ENCODE results near the gene ARRDC2.
"Not testable (repeated sequence)": the region's sequence is repeated elsewhere in the genome, so short reads cannot be mapped to it uniquely, and the experiment has no call there.

Gene ARRDC2

DNA sequence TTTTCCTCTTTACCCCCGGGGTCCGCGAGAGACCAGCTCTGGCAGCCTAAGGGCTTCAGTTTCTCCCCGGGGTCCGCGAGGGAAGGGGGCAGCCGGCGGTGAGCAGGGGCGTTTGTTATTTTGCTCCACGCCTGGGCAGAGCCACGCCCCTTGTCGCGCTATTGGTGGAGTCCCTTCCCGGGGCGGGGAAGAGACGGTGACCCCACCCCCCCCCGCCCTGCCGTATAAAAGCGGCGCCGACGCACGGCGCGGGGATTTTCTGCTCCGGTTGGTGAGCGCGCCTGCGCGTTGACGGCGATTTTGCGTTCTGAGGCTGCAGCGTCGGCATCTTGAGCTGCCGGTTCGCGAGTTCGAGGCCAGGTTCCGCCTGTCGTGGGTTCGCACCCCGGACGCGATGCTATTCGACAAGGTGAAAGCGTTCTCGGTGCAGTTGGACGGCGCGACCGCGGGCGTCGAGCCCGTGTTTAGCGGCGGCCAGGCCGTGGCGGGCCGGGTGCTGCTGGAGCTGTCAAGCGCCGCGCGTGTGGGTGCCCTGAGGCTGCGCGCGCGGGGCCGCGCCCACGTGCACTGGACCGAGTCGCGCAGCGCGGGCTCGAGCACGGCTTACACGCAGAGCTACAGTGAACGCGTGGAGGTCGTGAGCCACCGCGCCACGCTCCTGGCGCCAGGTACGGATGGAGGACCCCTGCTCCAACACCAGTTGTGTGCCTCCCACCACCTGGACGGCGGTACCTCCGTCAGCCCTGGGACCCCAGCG, at the start of gene ARRDC2:
Gene ARRDC2, plus strand, starts transcription at position 254 of the 757 bp plus-strand sequence. Its CDS starts 141 bp downstream, at position 395.
- FAIRE-seq: no peak
- no peak for DNase-seq (ENCODE audit: low spot score)

DNA sequence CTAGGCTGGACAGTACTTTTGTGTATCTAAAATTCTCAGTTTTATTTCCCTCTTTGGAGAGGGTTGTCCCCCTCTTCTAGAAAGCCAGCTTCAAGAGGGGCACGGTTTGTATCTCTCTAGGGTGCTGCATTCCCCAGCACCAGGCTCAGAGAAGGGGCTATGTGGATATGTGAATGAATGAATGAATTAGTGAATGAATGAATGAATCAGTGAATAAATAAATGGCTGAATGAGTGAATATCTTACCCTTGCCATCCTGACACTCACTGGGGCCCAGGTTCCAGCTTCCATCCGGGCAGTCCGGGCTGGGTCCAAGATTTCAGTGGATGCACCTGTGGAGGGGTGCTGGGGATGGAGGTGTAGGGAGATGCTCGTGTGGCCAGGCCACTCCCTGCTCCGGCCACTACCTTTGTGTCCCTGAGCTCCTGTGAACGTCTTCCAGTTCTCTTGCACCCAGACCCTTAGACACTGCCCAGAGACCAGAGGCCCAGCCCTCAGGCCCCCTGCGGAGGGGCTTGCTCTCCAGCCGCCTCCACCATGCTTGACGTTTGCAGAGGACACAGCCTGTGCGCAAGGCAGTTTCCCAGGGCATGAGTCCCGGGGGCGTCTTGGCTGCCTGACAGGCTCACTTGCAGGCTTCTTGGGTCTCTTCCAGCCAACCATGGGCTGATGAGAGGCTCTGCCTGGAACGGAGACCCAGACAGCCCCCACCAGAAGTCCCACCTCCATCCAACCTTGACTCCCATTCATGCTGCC, 43.9 kb upstream of the ARRDC2 start:
- FAIRE-seq: no peak
- no peak for DNase-seq (ENCODE audit: low spot score)

DNA sequence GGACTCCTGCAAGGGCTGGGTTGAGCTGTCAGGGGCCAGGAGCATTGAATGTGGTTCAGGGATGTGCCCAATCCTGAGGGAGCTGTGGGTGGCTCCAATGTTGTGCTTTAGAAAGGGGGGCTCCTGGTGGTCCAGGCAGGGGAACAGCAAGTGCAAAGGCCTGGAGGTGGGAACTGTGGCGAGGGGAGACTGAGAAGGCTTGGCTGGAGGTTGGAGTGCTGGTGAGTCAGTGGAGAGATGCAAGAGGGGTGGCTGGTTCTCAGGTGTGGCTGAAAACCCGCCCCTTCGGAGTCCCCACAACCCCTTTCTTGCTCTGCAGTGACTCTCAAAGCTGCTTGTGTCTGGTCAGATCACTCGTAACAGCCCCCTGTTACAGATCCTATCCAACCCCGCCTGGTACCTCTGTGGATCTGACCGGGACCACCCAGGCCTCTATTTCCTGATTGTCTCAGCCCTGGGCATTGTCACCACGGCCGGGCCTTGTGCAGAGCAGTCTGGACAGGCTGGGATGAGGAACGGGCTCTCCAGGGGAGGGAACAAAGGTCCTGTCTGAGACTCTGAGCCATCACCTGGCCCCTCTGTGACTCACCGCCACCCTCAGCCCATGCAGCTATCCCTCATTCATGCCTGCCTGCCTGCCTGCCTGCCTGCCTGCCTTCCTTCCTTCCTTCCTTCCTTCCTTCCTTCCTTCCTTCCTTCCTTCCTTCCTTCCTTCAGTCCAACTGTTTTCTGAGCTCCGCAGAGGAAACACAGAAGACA, 42.4 kb upstream of the ARRDC2 start:
- no peak for FAIRE-seq
- DNase-seq (ENCODE audit: low spot score): no peak

DNA sequence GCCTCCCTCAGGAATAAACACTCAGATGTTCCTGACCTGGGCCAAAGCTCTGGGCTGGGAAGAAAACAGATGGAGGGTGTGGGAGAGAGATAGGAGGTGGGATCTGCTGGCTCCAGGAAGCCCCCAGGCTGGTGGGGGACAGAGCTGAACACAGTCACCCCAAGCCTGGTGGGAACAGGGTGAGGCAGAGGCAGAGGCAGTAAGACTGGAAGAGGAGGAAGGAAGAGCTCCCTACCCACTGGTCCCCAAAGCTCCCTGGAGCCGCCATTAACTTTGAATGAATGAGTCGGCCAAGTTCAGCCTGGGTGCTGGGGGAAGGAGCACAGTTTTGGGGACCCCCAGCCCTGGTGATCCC, 41.9 kb upstream of the ARRDC2 start:
- no peak for DNase-seq (ENCODE audit: low spot score)
- no peak for FAIRE-seq

DNA sequence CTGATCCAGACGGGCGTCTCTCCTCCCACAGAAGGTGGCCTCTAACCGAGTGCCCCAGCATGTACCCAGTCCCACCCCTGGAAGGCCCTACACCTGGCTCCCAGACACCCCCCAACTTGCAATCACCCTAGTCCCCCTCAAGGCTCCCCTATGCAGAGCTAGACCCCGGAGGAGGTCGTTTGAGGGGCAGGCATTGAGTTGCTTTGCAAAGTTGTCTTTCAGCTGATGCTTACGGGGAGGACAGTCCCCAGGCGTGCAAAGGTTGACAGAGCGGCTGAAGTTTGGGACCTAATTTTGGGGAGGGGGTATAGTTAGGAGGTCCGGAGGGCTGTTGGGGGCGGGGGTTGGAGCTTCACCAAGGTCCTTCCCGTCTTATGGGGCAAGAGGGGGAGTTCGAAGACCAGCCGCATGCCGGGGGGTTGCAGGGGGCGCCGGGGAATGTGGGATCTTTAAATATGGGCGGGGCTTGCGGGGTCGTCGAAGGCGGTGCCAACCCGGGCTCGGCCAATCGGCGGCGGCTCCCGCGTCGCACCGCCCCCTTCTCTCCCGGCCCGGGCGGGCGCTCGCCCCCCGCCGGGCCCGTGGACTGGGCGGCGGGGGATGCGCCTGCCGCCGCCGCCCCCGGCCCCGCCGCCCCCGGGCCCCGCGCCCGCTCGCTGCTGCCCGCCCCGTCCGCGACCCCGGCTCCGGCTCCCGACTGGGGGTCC, 41.3 kb upstream of the ARRDC2 start, which contains the start of gene KCNN1:
Gene KCNN1, plus strand, starts transcription at position 558 of the 707 bp plus-strand sequence. CDS start 6,782 bp downstream, outside the sequence.
- FAIRE-seq: no peak
- DNase-seq (ENCODE audit: low spot score): peak; percentile 87

DNA sequence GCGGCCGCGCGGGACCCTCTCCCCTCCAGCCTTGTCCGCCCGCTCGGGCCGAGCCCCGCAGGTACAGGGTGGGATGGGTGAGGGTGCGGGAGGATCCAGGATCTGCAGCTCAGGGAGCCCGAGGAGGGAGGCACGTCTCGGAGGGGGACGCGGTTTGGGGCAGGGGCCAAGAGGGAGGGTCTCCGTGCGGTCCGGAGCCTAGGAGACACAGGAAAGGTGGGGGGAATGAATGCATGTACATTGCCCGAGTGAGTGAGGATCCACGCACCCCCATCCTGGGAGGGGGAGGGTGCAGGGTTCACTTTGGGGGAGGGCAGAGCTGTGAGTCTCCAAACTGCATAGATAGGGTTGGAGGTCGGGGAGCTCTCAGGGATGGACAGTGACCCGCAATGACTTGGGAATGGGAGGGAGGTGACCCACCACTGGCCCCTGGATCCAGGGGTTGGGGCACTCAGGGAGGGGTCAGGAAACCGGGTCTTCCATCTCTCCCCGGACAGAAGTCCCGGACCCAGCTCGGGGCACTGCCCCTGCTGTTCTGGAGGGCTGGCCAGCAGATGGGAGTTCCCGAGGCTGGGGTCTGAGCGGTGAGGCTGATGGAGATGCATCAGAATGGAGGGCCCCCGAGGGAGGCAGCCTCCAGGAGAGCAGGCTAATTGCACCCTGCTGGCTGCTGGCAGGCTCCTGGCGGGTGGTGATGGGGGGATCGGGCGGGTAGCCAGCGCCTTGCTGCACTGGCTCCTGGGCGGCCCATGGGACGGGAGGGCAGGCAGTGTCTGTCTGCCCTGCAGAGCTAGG, 40.5 kb upstream of the ARRDC2 start:
- FAIRE-seq (no peak), DNase-seq (ENCODE audit: low spot score) (no peak)

DNA sequence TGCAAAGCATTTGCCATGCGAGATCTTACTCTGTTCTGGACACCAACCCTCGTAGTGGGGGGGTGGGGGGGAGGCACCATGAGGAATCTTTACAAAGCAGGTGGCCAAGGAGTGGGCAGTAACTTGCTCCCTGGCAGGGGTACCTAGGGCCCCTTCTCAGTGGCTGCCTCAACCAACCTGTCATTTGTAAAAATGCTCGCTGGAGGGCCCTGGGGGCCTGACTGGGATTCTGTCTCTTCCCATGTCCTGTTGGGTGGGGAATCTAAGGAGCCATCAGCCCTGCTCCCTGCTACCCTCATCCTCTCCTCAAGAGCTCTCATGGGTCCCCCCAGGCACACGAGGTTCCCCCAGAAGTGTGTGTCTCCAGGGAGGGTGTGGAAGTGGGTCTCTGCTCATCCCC, 39.6 kb upstream of the ARRDC2 start:
- no peak for FAIRE-seq
- DNase-seq (ENCODE audit: low spot score): no peak

DNA sequence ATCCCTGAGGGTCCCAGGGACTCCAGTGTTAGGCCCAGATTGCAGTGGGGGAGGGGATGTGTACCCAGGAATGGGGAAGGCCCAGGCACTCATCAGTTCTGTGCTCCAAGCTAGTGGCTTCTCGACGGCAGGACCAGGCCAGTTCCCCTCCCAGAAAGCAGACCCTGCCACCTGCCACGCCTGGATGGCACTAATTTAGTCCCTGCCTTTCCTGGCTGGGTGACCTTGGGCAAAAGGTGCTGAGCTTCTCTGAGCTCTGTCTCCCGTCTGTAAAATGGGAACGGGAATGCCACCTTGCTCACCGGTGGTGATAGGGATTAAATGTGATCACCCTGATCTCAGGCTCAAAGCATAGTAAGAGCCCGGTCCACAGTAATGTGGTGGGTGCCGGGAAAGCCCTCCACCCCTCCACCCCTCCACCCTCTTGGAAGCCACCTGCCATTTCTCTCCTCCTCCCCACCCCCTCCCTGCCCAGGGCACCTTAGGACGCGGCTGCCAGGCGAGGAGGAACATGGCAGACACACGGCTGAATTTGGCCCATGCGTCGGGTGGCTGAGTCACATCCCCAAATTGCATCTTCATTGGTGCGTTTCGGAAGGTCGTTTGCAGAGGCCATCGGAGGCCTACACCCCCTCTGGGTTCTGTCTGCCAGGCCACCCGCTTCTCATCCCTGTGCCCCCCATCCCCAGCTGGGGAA, 38.7 kb upstream of the ARRDC2 start:
- no peak for DNase-seq (ENCODE audit: low spot score)

DNA sequence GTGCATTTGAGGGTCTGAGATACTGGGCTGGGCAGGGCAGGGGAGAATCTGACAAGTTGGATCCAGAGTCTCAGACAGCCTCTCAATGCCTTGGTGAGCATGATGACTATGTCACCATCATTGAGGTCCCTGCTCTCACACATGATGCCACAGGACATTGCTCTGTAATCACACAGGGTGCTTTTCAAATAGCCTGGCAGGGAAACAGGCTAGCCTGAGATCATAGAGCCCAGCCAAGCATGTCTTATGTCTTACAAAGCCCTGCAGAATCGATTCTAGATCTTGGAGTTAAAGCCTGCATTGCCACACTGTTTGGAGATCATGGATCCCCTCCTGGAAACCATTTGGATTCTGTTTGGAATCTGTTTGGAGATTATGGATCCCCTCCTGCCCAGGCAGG, 35.7 kb upstream of the ARRDC2 start:
- DNase-seq (ENCODE audit: low spot score) (no peak), FAIRE-seq (no peak)

More for the DNA sequence above, 38.7 kb upstream of the ARRDC2 start:
- FAIRE-seq: no peak

DNA sequence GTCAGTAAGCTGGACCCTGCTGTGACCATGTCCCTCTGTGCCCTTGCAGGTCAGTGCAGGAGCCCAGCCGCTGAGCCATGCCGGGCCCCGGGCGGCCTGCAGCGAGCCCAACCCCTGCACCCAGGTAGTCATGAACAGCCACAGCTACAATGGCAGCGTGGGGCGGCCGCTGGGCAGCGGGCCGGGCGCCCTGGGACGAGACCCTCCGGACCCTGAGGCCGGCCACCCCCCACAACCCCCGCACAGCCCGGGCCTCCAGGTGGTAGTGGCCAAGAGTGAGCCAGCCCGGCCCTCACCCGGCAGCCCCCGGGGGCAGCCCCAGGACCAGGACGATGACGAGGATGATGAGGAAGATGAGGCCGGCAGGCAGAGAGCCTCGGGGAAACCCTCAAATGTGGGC, 34.2 kb upstream of the ARRDC2 start:
- FAIRE-seq: no peak
- DNase-seq (ENCODE audit: low spot score): no peak

DNA sequence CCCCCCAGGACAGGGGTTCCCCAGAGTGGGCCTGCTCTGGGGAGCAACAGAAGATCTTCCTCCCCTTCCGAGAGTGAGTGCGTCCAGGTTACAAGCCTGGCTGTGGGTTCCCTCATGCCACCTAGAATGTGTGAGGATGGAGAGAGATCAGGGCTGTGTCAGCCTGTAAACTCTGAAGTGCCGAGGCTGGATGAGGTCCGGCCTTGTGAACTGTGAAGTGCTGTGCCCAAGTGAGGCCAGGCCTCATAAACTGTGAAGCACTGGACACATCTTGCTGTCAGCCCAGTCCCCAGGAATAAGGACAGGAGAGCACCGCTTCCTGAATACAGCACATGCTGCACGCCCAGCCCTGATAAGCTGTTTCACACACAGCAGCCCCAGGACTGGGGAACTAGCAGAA, 33.4 kb upstream of the ARRDC2 start:
- DNase-seq (ENCODE audit: low spot score) (no peak), FAIRE-seq (no peak)

DNA sequence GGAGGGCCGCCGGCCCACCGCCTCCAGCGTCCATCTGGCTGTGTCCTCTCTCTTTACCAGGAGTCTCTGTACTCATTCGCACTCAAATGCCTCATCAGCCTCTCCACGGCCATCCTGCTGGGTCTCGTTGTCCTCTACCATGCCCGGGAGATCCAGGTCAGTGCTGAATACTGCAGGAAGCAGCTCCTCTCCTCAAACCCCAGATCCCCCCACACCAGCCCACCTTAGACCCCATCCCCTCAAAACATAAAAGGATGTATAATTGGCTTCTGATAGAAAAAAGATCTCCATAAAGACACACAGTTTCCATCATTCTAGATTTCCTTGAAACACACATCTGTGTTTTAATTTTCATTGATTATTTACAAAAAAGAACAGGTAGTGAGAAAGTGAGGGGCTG, 32.9 kb upstream of the ARRDC2 start:
- FAIRE-seq: no peak
- DNase-seq (ENCODE audit: low spot score): no peak

DNA sequence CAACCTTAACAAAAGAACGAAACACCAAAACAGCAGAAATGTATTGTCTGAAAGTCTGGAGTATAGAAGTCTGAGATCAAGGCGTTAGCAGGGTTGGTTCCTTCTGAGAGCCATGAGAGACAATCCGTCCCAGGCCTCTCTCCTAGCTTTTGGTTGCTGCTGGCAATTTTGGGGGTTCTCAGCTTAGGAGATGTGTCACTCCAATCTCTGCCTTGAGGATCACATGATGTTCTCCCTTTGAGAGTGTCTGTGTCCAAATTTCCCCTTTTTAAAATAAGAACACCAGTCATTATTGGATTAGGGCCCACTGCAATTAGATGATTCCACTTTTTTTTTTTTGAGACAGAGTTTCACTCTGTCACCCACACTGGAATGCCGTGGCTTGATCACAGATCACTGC, 30.9 kb upstream of the ARRDC2 start:
- DNase-seq (ENCODE audit: low spot score) (no peak), FAIRE-seq (no peak)

DNA sequence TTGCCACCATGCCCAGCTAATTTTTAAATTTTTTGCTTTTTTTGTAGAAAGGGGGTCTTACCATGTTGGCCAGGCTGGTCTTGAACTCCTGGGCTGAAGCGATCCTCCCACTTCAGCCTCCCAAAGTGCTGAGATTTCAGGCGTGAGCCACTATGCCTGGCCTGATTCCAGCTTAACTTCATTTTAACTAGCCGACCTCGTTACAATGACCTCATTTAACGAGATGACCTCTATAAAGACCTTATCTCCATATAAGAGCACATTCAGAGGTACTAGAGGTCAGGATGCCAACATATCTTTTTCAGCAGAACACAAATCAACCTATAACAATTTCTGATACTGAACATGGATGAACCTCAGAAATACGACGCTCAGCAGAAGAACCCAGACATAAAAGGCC, 30.5 kb upstream of the ARRDC2 start:
- DNase-seq (ENCODE audit: low spot score) (no peak), FAIRE-seq (no peak)

DNA sequence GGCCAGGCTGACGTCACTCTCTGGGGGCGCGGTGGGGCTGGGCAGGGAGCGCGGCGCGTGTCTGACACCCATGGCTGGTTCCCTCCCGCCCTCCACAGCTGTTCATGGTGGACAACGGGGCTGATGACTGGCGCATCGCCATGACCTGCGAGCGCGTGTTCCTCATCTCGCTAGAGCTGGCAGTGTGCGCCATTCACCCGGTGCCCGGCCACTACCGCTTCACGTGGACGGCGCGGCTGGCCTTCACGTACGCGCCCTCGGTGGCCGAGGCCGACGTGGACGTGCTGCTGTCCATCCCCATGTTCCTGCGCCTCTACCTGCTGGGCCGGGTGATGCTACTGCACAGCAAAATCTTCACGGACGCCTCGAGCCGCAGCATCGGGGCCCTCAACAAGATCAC, 26.4 kb upstream of the ARRDC2 start:
- FAIRE-seq: no peak
- no peak for DNase-seq (ENCODE audit: low spot score)

DNA sequence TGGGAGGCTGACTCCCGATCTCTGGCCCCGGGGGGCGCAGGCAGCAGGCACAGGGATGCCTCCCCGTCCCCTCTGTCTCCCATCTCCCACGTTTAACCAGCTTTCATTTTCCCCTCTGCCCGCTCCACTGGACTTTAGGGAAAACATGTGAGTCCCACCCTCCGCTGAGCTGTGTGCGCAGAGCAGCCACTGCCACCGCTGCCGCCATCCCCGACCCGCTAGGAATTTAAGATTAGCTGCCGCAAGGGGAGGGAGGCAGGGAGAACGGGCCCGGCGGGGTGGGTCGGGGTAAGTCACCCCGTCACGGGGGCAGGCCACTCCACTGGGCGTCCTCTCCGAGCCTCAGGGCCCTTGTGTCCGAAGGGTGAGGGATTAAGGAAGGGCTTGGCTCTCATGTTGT, 25.5 kb upstream of the ARRDC2 start:
- no peak for DNase-seq (ENCODE audit: low spot score)
- no peak for FAIRE-seq

DNA sequence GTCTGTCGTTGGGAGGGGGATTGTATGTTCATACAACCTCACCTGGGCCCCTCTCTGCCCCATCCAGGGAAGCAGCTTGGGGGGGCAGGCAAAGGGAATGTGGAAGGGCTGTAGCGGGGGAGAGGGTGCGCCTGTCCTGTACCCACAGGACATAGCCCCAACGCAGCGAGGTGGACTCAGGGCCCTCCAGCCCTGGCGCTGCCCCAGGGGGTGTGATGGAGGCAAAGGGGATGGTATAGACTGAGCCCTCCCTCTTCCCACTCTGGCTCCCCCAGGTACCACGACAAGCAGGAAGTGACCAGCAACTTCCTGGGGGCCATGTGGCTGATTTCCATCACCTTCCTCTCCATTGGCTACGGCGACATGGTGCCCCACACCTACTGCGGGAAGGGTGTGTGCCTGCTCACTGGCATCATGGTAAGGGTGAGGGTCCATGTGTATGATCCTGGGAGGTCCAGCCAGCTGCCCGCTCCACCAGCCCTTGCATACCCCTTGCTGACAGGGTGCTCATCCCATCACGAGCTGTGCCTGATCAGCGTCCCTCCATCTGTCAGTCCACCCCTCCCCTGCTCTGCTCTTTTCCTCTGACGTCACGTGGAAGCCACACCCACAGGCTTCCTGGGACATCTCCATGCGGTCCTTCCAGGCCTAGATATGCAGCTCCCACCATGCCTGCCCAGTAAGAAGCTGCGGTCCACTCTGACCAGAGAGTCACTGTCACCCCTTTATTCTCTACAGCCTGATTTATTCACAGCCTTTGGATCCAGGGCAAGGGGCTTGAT, 22.7 kb upstream of the ARRDC2 start:
- FAIRE-seq (no peak), DNase-seq (ENCODE audit: low spot score) (no peak)

DNA sequence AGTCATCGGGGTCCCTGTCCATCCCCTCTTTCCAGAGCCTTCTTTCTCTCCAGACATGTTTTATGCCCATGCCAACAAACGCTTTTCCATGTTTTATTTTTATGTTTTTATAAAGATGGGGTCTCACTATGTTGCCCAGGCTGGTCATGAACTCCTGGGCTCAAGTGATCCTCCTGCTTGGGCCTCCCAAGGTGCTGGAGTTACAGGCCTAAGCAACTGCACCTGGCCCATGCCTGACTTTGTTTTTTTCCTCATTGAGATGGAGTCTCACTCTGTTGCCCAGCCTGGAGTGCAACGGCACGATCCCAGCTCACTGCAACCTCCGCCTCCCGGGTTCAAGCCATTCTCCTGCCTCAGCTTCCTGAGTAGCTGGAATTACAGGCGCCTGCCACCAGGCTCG, 21.4 kb upstream of the ARRDC2 start:
- not testable (repeated sequence) for FAIRE-seq; DNase-seq (ENCODE audit: low spot score)

DNA sequence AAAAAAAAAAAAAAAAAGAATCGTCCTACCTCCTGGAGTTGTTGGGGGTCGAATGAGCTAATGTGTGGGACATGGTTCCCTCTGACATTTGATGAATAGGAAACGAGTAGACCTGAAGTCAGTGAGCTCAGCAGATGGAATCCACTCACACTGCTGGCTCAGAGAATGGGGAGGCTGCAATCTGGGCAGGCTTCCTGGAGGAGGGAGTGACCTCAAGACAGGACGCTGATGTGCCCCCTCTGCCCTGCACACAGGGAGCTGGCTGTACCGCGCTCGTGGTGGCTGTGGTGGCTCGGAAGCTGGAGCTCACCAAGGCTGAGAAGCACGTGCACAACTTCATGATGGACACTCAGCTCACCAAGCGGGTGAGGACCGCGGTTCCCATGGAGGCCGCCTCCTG, 19.8 kb upstream of the ARRDC2 start:
- DNase-seq (ENCODE audit: low spot score) (no peak), FAIRE-seq (no peak)
